GM21717 (cell line): ENCODE data around the gene CHM.
A peak's percentile ranks its signal among the peaks of the same experiment; 100 is the strongest.
"Not testable (repeated sequence)": the region's sequence is repeated elsewhere in the genome, so short reads cannot be mapped to it uniquely, and the experiment has no call there.

Source experiments
- ATAC-seq: cut with Tn5 transposase; IDR thresholded peaks from one replicate; pipeline ENCODE4 v1.9.1; 2021; ENCODE audit warnings: mild to moderate bottlenecking, moderate library complexity; ENCODE audit not compliant: unreplicated experiment

Gene CHM

GRCh38 chrX:86002076-86002896 lies 45.1 kb downstream of the CHM start:
- no peak for ATAC-seq

GRCh38 chrX:85998954-85999353 lies 48.4 kb downstream of the CHM start:
- no peak for ATAC-seq

GRCh38 chrX:85996555-85996954 lies 50.8 kb downstream of the CHM start:
- no peak for ATAC-seq

GRCh38 chrX:85995641-85996040 lies 51.7 kb downstream of the CHM start:
- no peak for ATAC-seq

- no peak for ATAC-seq
Observed at GRCh38 chrX:85994797-85995196, 52.6 kb downstream of the CHM start.

GRCh38 chrX:85994228-85994627 lies 53.1 kb downstream of the CHM start:
- ATAC-seq, result no peak

GRCh38 chrX:85993539-85994197 lies 53.7 kb downstream of the CHM start:
- ATAC-seq, result no peak

GRCh38 chrX:85992811-85993229 lies 54.5 kb downstream of the CHM start:
- ATAC-seq, result no peak

- no peak for ATAC-seq
Observed at GRCh38 chrX:85988353-85988752, 59.0 kb downstream of the CHM start.

- no peak for ATAC-seq
Observed at GRCh38 chrX:85980286-85980685, 67.1 kb downstream of the CHM start.

GRCh38 chrX:85977218-85977617 lies 70.1 kb downstream of the CHM start:
- ATAC-seq, result peak; percentile 98

GRCh38 chrX:85972351-85972750 lies 75.0 kb downstream of the CHM start:
- not testable (repeated sequence) for ATAC-seq

- ATAC-seq, result no peak
Observed at GRCh38 chrX:85964744-85965143, 82.6 kb downstream of the CHM start.

- ATAC-seq, result no peak
Observed at GRCh38 chrX:85963736-85964135, 83.6 kb downstream of the CHM start.

GRCh38 chrX:85955510-85955909 lies 91.8 kb downstream of the CHM start:
- ATAC-seq, result no peak

GRCh38 chrX:85944751-85945150 lies 102.6 kb downstream of the CHM start:
- ATAC-seq, result not testable (repeated sequence)

- ATAC-seq, result no peak
Observed at GRCh38 chrX:85941275-85941674, 106.1 kb downstream of the CHM start.

GRCh38 chrX:85939942-85940341 lies 107.4 kb downstream of the CHM start:
- ATAC-seq, result not testable (repeated sequence)

- ATAC-seq, result not testable (repeated sequence)
Observed at GRCh38 chrX:85934399-85934798, 113.0 kb downstream of the CHM start.

GRCh38 chrX:85930099-85930498 lies 117.3 kb downstream of the CHM start:
- no peak for ATAC-seq

GRCh38 chrX:85928606-85929005 lies 118.8 kb downstream of the CHM start:
- ATAC-seq, result no peak

- ATAC-seq, result no peak
Observed at GRCh38 chrX:85927740-85928139, 119.6 kb downstream of the CHM start.
